Left ventricle myocardium inferior (tissue), 1 donor: Measurements from ENCODE around the gene SH3PXD2A. TPM values are rescaled to one million over a fixed set of nuclear protein-coding genes. Genes with fewer than 3 reads are reported as not detected.

Source experiments
- DNase-seq: peaks from one replicate; pipeline ENCODE4 v3.0.0-alpha.2; 2020
- H3K27ac ChIP-seq: fragments of 200-600 bp; replicated peaks from 2 replicates; pipeline ENCODE4 v1.8.0; 2021
- H3K27me3 ChIP-seq: fragments of 200-600 bp; 2 replicates; pipeline ENCODE4 v1.8.0; 2021; ENCODE audit warnings: low read depth
- H3K36me3 ChIP-seq: fragments of 200-600 bp; 2 replicates; pipeline ENCODE4 v1.8.0; 2021
- H3K4me1 ChIP-seq: fragments of 200-600 bp; 2 replicates; pipeline ENCODE4 v1.8.0; 2021
- H3K4me3 ChIP-seq: fragments of 200-600 bp; 2 replicates; pipeline ENCODE4 v1.8.0; 2021; ENCODE audit warnings: mild to moderate bottlenecking, moderate library complexity
- H3K9me3 ChIP-seq: fragments of 200-600 bp; replicated peaks from 2 replicates; pipeline ENCODE4 v1.8.0; 2021
- intact Hi-C: fragments of 100-400 bp; cut with micrococcal nuclease; formaldehyde crosslinking; loops from one replicate; pipeline ENCODE4 v1.11.0; 2022
- total RNA-seq: library from RNA; stranded (reverse); fragmentation: NEBNext Ultra II Directional; extraction: Animal tissue kit (Norgen Biotek cat#: 25700); gene quantifications from one replicate; pipeline ENCODE4 v1.2.1, GENCODE V29; 2021
- TF ChIP-seq, protein P1 (sequence below): fragments of 200-600 bp; IDR thresholded peaks from 2 replicates; pipeline ENCODE4 v1.8.0; 2021; ENCODE audit warnings: antibody characterized with exemption, mild to moderate bottlenecking, borderline replicate concordance
- donor health status: DM: no; HTN: yes; CAD: no; lungs with severe emphysema.

Gene SH3PXD2A
- total RNA-seq, 1 donor from 2014 or later: 34.4 TPM

DNA sequence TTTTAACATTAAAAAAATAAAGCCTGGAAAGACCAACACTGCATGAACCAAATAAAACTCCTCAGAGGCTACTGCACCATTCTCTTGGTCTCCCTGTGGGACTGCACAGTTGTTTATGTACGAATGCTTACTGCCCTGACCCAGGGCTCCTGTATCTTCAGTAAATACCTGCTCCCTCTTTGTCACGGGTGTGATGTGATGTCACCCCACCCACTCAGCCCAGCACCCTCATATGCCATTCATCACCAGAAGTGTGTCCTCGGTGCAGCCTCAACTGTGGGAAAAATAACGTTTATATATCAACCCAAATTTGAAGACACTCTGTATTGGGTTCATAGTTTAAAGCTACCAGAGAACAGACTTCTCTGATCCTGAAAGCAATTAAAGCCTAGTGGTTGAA, 14.0 kb upstream of the SH3PXD2A start:
- no peaks in the 10 kb centered on the region for H3K27me3 ChIP-seq
- no peak overlapping the region for H3K27ac ChIP-seq
- peaks cover 19% of the 10 kb centered on the region for H3K36me3 ChIP-seq
- TF ChIP-seq, protein P1, sequence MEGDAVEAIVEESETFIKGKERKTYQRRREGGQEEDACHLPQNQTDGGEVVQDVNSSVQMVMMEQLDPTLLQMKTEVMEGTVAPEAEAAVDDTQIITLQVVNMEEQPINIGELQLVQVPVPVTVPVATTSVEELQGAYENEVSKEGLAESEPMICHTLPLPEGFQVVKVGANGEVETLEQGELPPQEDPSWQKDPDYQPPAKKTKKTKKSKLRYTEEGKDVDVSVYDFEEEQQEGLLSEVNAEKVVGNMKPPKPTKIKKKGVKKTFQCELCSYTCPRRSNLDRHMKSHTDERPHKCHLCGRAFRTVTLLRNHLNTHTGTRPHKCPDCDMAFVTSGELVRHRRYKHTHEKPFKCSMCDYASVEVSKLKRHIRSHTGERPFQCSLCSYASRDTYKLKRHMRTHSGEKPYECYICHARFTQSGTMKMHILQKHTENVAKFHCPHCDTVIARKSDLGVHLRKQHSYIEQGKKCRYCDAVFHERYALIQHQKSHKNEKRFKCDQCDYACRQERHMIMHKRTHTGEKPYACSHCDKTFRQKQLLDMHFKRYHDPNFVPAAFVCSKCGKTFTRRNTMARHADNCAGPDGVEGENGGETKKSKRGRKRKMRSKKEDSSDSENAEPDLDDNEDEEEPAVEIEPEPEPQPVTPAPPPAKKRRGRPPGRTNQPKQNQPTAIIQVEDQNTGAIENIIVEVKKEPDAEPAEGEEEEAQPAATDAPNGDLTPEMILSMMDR: no peak
- no peak for DNase-seq
- H3K9me3 ChIP-seq: peaks cover 18% of the 10 kb centered on the region
- no peak overlapping the region for H3K4me3 ChIP-seq
- peaks cover 3% of the 10 kb centered on the region for H3K4me1 ChIP-seq
- intact Hi-C loops: no loop called here

DNA sequence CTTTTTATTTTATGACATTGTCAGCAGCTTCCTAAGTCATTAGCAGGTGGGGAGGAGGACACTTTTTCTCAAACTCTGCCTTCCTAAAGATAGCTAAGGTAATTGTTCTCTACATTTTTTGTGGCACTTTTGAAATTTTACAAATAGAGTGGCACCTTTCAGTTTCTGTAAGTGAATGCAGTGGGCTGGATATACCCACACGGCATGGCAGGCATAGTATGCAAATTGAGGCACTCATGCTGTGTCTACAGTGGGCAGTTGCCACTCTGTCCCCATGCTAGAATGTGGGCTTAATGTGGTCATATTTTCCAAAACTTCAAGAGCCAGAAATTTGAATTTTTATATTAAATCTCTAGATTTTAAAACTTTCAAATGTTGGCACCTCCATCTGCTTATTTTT, 12.8 kb upstream of the SH3PXD2A start:
- Histone ChIP-seq H3K27ac (no peak overlapping the region), H3K27me3 (no peaks in the 10 kb centered on the region), H3K4me3 (no peak overlapping the region), H3K9me3 (peaks cover 19% of the 10 kb centered on the region), H3K4me1 (no peaks in the 10 kb centered on the region), H3K36me3 (peaks cover 16% of the 10 kb centered on the region)
- no peak for DNase-seq
- intact Hi-C loops: no loop called here
- TF ChIP-seq, protein P1: no peak

- Histone ChIP-seq H3K4me3 (no peak overlapping the region), H3K36me3 (no peaks in the 10 kb centered on the region), H3K27me3 (no peaks in the 10 kb centered on the region), H3K4me1 (no peaks in the 10 kb centered on the region), H3K27ac (no peak overlapping the region), H3K9me3 (peaks cover 19% of the 10 kb centered on the region)
- TF ChIP-seq, protein P1: no peak
- intact Hi-C loops: no loop called here
- no peak for DNase-seq
Measured at GRCh38 chr10:103861505-103861904, 6.1 kb upstream of the SH3PXD2A start.

- H3K4me3 ChIP-seq: no peak overlapping the region
- no peaks in the 10 kb centered on the region for H3K36me3 ChIP-seq
- H3K27ac ChIP-seq: no peak overlapping the region
- H3K27me3 ChIP-seq: no peaks in the 10 kb centered on the region
- TF ChIP-seq, protein P1: peak; percentile 82
- peaks cover 2% of the 10 kb centered on the region for H3K9me3 ChIP-seq
- no peak for DNase-seq
- peaks cover 17% of the 10 kb centered on the region for H3K4me1 ChIP-seq
- intact Hi-C loops: loop anchor here (2.0 kb wide), 1 partner anchor 147 kb away; no protein-coding TSS in a partner anchor
Measured at GRCh38 chr10:103859161-103860086, 4.0 kb upstream of the SH3PXD2A start.

GRCh38 chr10:103858360-103858759, 3.0 kb upstream of the SH3PXD2A start:
- intact Hi-C loops: loop anchor here (2.0 kb wide), 1 partner anchor 146 kb away; no protein-coding TSS in a partner anchor

More at GRCh38 chr10:103858360-103858759, 3.0 kb upstream of the SH3PXD2A start:
- TF ChIP-seq, protein P1: no peak
- H3K4me3 ChIP-seq: no peak overlapping the region
- H3K27me3 ChIP-seq: no peaks in the 10 kb centered on the region
- no peaks in the 10 kb centered on the region for H3K9me3 ChIP-seq
- peaks cover 27% of the 10 kb centered on the region for H3K4me1 ChIP-seq
- DNase-seq: no peak
- H3K36me3 ChIP-seq: no peaks in the 10 kb centered on the region
- no peak overlapping the region for H3K27ac ChIP-seq
